ENCODE measurements around the gene NTMT1.

The NTMT1 gene

GRCh38 chr9:129669946-129670345 is 44.0 kb downstream of the NTMT1 start:
- no peak for DNase-seq (ENCODE audit: low read depth)
- H3K4me3 ChIP-seq (ENCODE audit: low read depth, low read length) = no peak overlapping the region

- DNase-seq (ENCODE audit: low read depth) = no peak
- H3K4me3 ChIP-seq (ENCODE audit: low read depth, low read length) = no peak overlapping the region
Measured at GRCh38 chr9:129671065-129671464, 45.1 kb downstream of the NTMT1 start.

- no peak overlapping the region for H3K4me3 ChIP-seq (ENCODE audit: low read depth, low read length)
- DNase-seq (ENCODE audit: low read depth) = no peak
Measured at GRCh38 chr9:129671519-129671918, 45.6 kb downstream of the NTMT1 start.

- no peak for DNase-seq (ENCODE audit: low read depth)
- H3K4me3 ChIP-seq (ENCODE audit: low read depth, low read length) = no peak overlapping the region
Measured at GRCh38 chr9:129672702-129673101, 46.7 kb downstream of the NTMT1 start.

- DNase-seq (ENCODE audit: low read depth) = no peak
- no peak overlapping the region for H3K4me3 ChIP-seq (ENCODE audit: low read depth, low read length)
Measured at GRCh38 chr9:129673602-129674001, 47.6 kb downstream of the NTMT1 start.

- DNase-seq (ENCODE audit: low read depth) = no peak
- no peak overlapping the region for H3K4me3 ChIP-seq (ENCODE audit: low read depth, low read length)
Measured at GRCh38 chr9:129674229-129674628, 48.3 kb downstream of the NTMT1 start.

GRCh38 chr9:129675620-129676019 is 49.7 kb downstream of the NTMT1 start:
- no peak for DNase-seq (ENCODE audit: low read depth)
- no peak overlapping the region for H3K4me3 ChIP-seq (ENCODE audit: low read depth, low read length)

GRCh38 chr9:129676287-129676686 is 50.3 kb downstream of the NTMT1 start:
- no peak for DNase-seq (ENCODE audit: low read depth)
- no peak overlapping the region for H3K4me3 ChIP-seq (ENCODE audit: low read depth, low read length)

GRCh38 chr9:129676975-129677374 is 51.0 kb downstream of the NTMT1 start:
- no peak overlapping the region for H3K4me3 ChIP-seq (ENCODE audit: low read depth, low read length)
- DNase-seq (ENCODE audit: low read depth) = no peak

GRCh38 chr9:129677456-129677855 is 51.5 kb downstream of the NTMT1 start:
- H3K4me3 ChIP-seq (ENCODE audit: low read depth, low read length) = no peak overlapping the region
- no peak for DNase-seq (ENCODE audit: low read depth)

- DNase-seq (ENCODE audit: low read depth) = no peak
- no peak overlapping the region for H3K4me3 ChIP-seq (ENCODE audit: low read depth, low read length)
Measured at GRCh38 chr9:129678844-129679243, 52.9 kb downstream of the NTMT1 start.

- DNase-seq (ENCODE audit: low read depth) = no peak
- no peak overlapping the region for H3K4me3 ChIP-seq (ENCODE audit: low read depth, low read length)
Measured at GRCh38 chr9:129679537-129679936, 53.6 kb downstream of the NTMT1 start.

GRCh38 chr9:129681924-129682323 is 56.0 kb downstream of the NTMT1 start:
- H3K4me3 ChIP-seq (ENCODE audit: low read depth, low read length) = no peak overlapping the region
- no peak for DNase-seq (ENCODE audit: low read depth)

GRCh38 chr9:129682381-129682780 is 56.4 kb downstream of the NTMT1 start:
- DNase-seq (ENCODE audit: low read depth) = no peak
- H3K4me3 ChIP-seq (ENCODE audit: low read depth, low read length) = no peak overlapping the region

- H3K4me3 ChIP-seq (ENCODE audit: low read depth, low read length) = no peak overlapping the region
- DNase-seq (ENCODE audit: low read depth) = no peak
Measured at GRCh38 chr9:129685220-129685932, 59.4 kb downstream of the NTMT1 start.

Data from skeletal muscle cell (primary cell).